HG02678 (cell line): ENCODE data around the gene BTBD17.

Source experiments
- ATAC-seq: cut with Tn5 transposase; IDR thresholded peaks from one replicate; pipeline ENCODE4 v1.9.1; 2021; ENCODE audit warnings: mild to moderate bottlenecking, moderate library complexity; ENCODE audit not compliant: unreplicated experiment

BTBD17 gene

DNA sequence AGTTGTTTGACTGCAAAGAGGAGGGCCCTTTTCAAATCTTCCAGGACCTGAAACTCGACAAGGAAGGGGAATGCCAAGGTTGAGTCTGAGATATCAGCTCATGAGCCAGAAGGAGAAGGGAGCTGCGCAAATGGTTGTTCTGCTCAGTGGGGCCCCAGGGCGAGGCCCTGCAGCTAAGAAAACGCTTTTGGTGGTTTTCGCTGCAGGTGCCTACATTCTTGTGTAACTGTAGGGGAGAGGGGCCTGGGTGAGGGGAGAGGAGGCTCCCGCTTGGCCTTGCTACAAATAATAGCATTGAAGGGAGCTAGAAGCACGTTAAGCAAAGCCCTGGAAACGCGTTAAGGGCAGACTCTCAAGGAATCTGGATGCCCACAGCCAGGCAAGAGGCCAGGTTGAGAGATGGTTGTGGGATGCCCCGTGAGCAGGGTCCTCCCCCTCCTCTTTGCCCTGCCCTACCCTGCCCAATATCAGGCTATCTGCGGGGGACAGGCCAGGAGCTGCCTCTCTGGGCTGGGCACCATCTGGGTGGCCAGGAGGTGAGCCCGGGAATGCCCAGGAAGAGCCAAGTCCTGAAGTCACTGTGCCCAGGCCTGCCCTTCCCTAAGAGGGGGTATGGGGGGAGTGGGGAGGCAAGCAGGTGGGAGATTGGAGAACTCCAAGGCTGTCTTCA is 27.6 kb upstream of the BTBD17 start:
- ATAC-seq: no peak

DNA sequence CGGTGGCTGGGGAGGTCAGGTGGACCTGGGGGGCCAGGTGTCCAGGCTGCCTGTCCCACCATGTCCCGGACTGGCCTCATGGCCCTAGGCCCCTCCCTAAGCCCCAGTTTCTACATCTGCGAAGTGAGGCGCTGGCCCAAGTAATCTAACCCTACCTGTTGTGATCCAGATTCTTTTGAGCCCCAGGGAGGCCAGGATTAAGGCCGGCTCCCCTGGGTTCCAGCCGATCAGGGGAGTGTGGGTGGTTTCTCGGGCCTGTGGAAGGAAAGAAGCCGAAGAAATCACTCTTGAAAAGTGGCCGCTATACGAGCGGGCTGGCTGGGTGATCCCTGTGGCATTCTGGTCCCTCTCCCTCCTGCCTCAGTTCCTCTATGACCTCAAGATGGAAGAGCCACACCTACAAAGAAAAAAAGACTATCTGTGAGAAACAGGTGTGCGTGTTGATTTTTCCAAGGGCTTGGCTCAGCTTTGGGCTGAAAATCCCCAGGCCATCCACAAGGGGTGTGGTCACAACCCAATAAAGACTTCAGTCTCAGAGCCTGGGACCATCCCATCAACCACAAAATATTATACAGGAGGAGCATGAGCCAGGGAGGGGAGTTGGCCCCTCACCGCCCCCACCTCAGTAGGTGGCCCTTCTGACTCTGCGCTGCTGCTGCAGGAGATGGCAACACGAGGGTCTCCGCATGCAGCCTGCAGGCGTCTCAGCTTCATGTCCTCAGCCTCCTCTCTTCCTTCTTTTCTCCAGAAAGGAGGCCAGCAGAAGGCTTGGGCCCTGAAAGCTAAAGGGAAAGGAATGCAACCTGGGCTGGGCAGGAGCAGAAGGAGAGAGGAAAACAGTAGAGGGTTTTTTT is 25.9 kb upstream of the BTBD17 start:
- no peak for ATAC-seq

DNA sequence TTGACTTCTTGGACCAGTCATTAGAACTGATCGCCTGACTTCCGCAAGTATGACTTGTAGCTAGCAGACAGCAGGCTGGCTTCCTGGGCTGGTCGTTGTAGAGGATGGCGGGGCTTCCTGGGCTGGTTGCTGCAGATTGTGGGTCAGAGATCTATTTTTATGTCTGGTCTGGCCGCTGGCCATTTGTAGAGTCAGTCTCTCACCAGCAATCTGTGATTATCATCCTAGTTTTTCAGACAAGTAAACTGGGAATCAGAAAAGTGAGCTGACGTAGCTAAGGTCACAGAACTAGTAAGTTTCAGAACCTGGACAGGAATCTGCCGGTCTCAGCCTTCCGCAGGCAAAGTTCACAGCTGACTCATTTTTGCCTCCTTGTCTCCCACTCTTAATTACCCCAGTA is 24.7 kb upstream of the BTBD17 start:
- no peak for ATAC-seq

DNA sequence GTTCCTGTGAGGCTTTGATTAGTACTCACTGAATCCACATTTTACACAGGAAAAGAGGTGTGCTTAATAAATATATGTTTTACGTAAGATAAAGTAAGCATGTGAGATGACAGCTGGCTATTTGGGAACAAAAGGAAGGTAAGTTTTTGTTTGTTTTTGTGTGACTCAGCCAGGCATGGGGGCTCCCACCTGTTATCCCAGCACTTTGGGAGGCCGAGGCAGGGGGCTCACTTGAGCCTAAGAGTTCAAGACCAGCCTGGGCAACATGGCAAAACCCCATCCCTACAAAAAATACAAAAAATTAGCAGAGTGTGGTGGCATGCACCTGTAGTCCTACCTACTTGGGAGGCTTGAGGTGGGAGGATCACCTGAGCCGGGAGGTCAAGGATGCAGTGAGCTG is 23.5 kb upstream of the BTBD17 start:
- ATAC-seq: no peak

DNA sequence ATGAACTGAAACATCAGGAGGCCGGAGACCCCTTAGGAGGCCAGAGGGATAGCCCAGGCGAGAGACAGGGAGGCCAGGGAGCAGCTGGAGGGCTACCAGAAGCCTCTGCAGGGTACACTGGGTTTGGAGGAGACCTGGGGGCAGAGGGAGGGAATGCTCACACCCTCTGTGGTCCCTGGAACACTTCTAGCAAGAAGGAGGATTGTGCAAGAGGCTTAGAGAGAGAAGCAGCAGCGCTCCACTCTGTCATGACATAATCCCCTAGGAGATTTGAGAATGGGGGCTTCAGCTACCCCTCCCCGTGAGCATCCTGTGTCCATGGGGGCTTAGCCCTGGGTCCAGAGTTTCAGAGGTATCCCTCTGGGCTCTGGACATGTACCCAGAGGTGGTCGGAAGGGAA is 21.5 kb upstream of the BTBD17 start:
- ATAC-seq: no peak

DNA sequence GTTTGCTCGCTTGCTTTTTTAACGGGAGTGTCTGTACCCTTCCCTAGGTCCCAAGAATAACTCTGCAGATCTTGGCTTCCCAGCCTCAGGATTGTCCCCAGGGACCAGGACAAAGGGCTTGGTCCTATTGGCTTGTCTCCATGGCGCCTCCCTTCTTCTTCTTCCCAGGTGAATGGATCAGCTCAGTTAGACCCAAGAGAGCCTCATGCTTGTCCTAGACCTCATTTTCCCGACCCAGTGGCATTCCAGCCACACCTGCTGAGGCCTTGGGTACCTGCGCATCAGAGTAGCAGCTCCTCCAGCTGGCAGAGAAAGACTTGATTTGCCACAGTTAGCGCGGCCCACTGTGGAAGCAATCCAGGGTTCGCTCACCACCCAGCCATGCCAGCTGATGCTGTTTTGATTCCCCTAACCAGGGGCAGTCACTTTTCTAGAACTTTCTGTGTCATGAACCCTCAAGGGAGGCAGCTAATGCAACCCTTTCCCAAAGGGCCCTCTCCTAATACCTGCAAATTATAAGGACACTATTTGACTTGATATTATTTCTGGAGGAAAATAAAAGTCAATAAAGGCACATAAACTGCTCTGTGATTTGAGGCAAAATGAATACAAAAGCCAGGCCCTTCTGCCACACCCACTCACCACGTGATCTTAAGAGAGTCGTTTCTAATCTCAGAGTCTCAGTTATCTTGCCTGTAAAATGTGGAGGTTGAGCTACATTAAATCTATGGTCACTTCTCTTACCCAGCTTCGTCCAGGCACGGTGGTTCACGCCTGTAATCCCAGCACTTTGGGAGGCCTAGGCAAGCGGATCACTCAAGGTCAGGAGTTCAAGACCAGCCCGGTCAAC is 19.5 kb upstream of the BTBD17 start:
- no peak for ATAC-seq

DNA sequence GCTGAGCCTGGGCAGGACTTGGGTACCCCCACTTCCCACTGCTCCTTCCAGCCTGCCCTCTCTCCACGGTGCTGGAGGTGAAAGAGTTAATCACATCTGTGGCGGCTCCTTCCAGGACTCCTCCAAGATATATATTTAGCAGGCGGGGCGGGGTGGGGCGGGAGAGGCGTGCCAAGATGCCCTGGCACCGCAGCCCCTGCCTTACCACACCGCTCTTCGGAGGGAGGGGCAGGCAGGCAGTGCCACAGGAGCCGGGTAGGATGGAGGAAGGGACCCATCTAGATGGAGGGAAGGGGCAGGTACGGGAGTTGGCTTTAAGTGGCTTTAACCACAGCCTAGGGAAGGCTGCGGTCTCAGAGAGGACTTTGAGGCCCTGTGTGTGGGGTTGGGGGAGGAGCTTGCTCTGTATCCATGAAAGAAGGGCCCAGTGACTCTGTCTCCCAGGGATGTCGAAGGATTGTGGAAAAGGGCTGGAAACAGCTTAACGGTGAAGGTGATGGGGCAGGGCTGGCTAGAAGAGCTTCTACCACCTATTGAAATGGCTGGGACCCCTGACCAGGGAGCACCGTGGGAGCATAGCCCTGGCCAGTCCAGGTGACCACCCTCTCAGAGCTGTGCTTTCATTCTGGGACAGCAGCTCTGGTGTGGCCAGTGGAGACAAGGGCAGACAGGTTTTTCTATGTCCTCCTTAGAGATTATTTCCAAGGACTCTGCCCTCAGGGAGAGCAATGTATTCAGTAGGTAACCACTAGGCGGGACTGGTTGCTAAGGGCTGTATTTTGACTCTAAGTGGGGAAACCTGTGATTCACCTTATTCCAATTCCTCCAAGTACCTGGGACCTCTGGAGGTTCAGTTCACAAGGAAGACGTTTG is 18.7 kb upstream of the BTBD17 start:
- ATAC-seq: no peak

DNA sequence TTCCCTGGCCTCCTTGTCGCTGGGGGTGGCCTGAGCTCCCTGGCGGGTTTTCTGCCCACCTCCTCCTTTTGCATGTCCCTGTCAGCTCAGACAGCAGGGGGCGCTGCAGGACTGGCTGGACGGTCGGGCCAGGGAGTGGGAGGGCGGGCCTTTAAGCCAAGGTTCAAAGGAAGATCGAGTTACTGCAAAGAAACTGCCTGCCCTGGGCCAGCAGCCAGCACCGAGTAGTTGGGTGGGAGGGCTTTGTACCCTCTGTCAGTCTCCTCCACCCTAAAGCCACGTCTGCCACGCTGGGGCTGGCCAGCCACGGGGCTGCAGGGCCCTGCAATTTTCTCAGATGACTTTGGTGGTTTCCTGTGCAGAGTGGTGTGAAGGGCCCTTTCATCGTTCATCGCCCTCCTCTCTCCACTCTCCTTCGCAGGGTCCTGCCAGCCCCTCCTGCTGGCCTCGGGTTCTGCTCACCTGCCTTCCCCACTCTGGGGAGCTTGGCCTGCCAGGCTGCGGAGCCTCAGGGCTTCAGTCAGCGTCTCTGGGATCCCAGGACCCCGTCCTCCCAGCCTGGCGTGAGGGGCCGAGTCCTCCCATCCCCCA is 17.9 kb upstream of the BTBD17 start:
- ATAC-seq: peak; percentile 53

DNA sequence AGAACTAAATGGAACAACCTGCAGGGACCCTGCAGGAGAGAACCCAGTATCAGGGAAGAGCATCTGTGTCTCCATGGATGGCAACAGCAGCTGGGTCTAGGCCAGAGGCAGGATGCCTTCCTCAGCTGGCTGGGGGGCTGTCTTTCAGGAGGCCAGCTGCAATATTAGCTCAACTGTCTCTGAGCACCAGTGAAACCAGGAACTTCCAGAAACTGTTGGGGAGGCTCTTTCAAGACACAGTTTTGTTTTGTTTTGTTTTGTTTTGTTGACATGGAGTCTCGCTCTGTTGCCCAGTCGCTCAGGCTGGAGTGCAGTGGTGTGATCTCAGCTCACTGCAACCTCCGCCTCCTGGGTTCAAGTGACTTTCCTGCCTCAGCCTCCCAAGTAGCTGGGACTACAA is 13.2 kb upstream of the BTBD17 start:
- no peak for ATAC-seq

DNA sequence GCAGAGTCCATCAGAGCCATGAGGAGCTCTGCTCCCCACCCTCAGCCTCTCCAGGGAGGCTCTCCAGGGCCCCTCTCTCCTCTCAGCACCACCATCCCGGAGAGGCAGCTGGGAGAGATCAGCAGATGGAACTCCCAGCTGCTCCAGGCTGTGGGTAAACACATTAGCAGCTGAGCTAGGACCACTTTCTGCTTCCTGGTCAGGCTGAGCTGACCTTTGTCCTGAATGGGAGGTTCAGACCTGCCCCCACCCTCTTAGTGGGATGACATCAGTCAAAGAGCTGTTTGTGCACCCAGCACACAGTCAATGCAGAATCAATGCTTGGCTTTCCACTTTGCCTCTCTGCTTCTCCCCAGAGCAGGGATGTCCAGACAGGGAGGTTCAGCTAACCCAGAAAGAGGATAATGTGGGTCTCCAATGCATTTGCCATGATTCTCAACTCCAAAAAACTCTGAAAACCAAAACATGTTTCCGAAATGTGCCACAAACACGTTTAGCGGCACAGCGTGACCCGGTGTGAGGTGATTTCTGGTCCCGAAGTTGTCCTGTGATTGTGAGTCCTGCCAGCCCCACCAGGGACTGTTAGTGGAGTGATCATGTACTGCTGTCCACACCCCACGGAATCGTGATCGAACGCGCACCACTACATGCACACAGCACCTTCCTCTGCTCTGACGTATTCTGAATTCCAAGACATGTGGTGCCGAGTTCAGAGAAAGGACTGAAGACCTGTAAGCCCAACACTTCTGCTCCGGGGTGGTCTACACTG is 12.4 kb upstream of the BTBD17 start:
- ATAC-seq: no peak

DNA sequence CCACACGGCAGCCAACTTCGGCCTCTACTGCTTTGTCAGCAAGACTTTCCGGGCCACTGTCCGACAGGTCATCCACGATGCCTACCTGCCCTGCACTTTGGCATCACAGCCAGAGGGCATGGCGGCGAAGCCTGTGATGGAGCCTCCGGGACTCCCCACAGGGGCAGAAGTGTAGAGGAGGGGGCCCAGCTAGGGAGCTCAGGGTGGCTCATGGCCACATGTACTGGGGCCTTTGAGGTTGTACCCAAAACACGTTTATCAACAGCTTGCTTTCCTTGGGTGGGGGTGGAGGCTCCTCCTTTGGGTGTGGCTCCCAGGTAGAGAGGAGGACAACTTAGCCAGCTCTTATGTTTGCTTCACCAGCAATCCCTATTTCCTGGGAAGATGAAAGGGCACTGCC is 10.8 kb upstream of the BTBD17 start:
- no peak for ATAC-seq

DNA sequence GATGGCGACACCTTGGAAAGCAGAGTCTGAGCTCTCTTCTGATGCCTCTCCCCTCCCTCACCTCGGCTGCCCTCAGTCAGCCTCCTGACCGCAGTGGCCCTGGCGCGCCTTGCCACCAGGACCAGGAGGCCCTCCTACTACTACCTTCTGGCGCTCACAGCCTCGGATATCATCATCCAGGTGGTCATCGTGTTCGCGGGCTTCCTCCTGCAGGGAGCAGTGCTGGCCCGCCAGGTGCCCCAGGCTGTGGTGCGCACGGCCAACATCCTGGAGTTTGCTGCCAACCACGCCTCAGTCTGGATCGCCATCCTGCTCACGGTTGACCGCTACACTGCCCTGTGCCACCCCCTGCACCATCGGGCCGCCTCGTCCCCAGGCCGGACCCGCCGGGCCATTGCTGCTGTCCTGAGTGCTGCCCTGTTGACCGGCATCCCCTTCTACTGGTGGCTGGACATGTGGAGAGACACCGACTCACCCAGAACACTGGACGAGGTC is 10.0 kb upstream of the BTBD17 start:
- ATAC-seq: no peak

DNA sequence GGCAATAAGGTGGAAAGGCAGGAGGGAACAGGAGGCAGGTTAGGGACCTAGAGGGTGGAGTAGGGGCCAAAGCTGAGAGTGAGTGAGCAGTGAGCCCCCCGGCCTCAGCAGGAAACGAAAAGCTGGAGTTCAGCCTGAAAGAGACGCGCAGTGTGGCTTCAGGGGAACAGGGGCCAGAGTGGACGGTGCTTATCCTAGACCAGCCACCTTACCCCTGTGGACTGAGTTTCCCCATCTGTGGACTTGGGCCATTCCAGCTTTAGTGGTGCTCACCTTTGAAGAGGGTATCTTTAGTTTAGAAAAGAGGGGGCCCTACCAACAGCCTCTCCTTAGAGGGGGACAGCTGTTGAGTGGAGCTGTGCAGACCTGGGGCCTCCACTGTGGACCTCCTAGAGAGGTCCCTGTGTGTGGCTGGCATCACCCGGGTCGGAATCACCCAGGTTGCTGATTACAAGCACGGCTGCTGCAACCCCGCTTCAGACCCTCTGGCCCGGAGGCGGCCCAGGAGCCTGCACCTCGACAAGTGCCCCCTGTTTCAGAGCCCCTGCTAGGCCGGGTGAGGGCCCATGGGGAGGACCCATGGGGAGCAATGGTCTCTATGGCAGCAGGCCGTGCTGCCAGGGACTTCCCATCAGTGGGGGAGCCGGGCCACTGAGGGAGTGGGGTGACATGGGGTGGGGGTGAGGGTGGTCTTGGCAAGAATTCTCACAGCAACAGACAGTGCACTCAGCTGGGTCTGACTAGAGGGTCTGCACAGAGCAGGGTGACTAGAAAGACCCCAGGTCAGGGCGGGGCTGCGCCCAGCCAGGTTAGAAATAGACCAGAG is 8.2 kb upstream of the BTBD17 start:
- no peak for ATAC-seq

DNA sequence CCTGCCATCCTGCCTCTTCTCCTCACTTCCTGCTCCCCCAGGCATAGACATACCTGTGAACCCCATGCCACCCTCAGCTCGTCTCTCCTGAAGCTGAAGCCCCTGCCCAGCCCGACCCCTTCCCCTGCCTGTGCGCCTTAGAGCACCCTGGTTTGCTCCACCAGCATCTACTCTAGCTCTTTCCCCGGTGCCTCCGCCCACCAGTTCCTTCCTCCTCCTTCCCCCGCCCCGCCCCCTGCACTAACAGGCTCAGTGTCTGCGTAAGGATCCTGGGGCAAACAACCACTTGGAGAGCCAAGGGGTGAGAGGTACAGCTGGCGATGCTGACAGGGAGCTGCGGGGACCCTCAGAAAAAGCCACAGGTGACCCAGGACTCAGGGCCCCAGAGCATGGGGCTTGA is 7.6 kb upstream of the BTBD17 start:
- ATAC-seq: no peak

DNA sequence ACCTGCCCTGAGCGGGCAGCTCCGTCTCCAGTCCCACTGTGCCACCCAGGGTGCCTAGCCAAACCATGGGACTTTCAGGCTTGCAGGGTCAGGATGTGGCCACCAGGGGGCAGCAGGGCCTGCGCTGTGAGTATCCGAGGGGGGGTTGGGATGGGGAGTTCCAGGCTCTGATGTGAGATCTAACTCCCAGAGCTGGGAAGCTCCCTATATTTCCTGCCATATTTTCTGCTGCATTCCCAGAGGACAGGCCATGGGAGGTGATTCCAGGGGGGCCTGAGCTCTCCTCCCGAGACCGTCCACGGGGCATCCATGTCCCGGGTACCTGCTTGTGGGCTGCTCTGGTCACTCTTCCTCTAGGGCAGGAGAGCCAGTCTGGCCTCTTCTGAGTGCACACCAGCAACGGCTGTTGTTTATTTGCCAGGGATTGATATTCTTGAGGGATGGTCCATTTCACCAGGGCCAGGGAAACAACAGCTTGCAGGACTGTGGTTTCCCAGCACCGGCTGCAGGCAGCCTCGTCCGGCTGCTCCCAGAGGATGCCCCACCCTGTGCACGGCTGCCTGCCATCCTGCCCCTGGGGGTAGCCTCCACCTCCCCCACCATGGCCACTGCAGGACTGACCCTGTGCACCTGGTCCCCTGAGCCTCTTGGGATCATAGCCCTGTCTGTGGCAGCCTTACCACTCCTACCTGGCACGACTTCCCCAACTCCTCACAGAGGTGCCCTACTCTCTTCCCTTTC is 6.8 kb upstream of the BTBD17 start:
- no peak for ATAC-seq

DNA sequence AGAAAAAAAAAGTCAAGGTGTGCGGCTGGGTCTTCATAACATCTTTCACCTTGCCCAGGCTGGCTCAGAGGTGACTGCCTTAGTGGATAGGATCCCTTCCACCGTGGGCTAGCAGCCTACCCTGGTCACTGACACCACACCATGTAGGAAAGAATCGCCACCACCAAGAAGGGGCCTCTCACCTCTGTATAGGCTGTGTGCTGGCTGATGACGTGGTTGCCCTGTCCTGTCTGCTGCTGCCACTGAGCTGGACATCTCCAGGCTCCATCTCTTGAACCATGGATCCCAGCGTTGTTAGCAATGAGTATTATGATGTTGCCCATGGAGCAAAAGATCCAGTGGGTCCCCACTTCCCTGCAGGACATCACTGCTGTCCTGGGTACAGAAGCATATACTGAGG is 5.5 kb upstream of the BTBD17 start, which contains the start of gene GPR142:
GPR142 (plus strand) TSS at position 301 of the 400 bp plus-strand sequence. CDS start 2,035 bp downstream, outside the sequence.
- ATAC-seq: no peak

DNA sequence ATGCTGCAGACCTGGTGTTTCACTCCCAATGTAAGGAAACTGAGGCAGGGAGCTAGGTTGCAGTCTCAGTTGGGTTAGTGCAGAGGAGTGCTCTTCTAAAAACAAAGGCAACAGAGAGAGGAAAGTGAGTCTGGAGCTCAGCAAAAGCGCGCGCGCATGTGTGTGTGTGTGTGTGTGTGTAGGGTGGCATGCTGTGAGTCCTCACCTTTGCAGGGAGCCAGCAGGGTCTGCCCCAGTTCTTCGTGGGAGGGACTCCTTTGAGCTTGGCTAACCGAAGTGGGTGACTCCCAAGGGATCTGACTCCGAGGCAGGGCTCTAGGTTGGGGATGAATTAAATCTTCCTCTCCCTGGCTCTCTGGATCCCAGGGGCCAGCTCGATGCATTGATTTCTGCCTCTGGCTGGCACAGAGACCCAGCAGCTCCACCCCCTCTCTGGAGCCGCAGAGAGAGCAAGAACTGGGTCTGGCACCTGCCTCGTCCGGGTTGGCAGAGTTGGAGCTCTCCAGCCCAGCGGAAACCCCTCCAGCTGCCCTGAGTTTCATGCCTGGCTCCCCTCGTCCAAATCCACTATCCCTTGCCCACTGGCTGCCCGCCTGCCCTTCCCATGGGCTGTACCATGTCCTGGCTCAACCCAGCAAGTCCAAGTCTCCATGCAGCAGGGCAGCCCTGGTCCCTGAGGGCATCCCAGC is 1.3 kb upstream of the BTBD17 start:
- ATAC-seq: no peak
